Activated CD4-positive, alpha-beta T cell treated with anti-CD3 and anti-CD28 coated beads for 36 hours (primary cell): ENCODE data around the gene IL36G. TPM values are rescaled to one million over a fixed set of nuclear protein-coding genes. Genes with fewer than 3 reads are reported as not detected.
A peak's percentile ranks its signal among the peaks of the same experiment; 100 is the strongest.

Experiments
- ATAC-seq: fragments of 200-7000 bp; cut with Tn5 transposase; one replicate; pipeline ENCODE4 v1.10.0; 2021; ENCODE audit warnings: mild to moderate bottlenecking, moderate library complexity
- CTCF ChIA-PET: fragments of 350-600 bp; sonication (Branson Sonifier 250); formaldehyde crosslinking; loops from one replicate; lab custom pipeline; 2021; ENCODE audit warnings: antibody characterized with exemption; lab: Charles Lee
- POLR2A ChIA-PET: fragments of 350-600 bp; sonication (Branson Sonifier 250); formaldehyde crosslinking; loops from one replicate; lab custom pipeline; 2021; ENCODE audit warnings: antibody characterized with exemption, inconsistent platforms; lab: Charles Lee
- DNase-seq: peaks from one replicate; pipeline ENCODE4 v3.0.0-alpha.2; 2020
- H3K27ac Mint-ChIP-seq: one replicate; pipeline ENCODE4 v1.8.0; 2021; ENCODE audit warnings: mixed read lengths
- H3K27me3 Mint-ChIP-seq: one replicate; pipeline ENCODE4 v1.8.0; 2021; ENCODE audit warnings: mixed read lengths
- H3K36me3 Mint-ChIP-seq: one replicate; pipeline ENCODE4 v1.8.0; 2021; ENCODE audit warnings: low read depth, mixed read lengths
- H3K4me1 Mint-ChIP-seq: one replicate; pipeline ENCODE4 v1.8.0; 2021; ENCODE audit warnings: mixed read lengths
- H3K4me3 Mint-ChIP-seq: one replicate; pipeline ENCODE4 v1.8.0; 2021; ENCODE audit warnings: mild to moderate bottlenecking, moderate library complexity, mixed read lengths
- H3K9me3 Mint-ChIP-seq: one replicate; pipeline ENCODE4 v1.8.0; 2021; ENCODE audit warnings: low read depth, mixed read lengths
- intact Hi-C, 2 experiments: fragments of 100-400 bp; cut with DNase I in 1 of 2; cut with micrococcal nuclease in 1 of 2; formaldehyde crosslinking; loops; one replicate each; pipeline versions ENCODE4 v1.14.2 to v1.15.1; 2022 to 2024; cut with DNase I, micrococcal nuclease
- total RNA-seq, 2 experiments: library from RNA; stranded (reverse); gene quantifications; one replicate each; pipeline ENCODE4 v1.2.3, GENCODE V29; 2021

The IL36G gene
- total RNA-seq, 2 experiments from 2014 or later, result not detected

DNA sequence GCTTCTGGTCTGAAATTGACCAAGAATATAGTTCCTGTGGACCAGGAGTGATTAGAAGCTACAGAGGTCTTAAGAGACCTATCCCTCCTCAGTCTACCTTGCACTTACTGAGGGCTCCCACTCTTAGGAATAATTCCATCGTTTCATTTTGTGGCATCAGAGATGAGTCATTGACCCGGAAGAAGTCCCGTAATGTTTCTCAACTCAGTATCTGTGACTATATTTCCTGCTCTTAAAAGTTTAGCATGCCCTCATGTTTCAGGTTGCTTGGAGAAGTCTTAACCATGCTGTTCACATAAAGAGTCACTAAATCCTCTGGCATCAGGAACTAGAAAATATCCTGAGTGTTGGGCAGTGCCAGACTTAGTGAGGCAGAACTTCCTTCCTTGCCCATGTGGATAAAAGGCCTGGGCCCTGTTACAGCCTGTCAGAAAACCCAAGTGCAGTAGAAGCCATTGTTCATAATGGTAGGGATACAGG is 27.3 kb downstream of the IL36G start, which contains the start of gene IL36A:
Gene IL36A (plus strand): TSS at position 430 of the 480 bp plus-strand sequence. CDS start 413 bp downstream, outside the sequence.
- CTCF ChIA-PET, result no interaction called here
- Mint-ChIP-seq H3K4me3 (no peak within 1 kb of the TSS), H3K27ac (no peak within 1 kb of the TSS), H3K27me3 (no peaks in the 10 kb centered on the region), H3K4me1 (peaks cover 2% of the 10 kb centered on the region), H3K36me3 (peaks cover 7% of the 10 kb centered on the region), H3K9me3 (peaks cover 15% of the 10 kb centered on the region)
- intact Hi-C loops, result no loop called here
- POLR2A ChIA-PET, result no interaction called here
- no peak for ATAC-seq
- no peak for DNase-seq

DNA sequence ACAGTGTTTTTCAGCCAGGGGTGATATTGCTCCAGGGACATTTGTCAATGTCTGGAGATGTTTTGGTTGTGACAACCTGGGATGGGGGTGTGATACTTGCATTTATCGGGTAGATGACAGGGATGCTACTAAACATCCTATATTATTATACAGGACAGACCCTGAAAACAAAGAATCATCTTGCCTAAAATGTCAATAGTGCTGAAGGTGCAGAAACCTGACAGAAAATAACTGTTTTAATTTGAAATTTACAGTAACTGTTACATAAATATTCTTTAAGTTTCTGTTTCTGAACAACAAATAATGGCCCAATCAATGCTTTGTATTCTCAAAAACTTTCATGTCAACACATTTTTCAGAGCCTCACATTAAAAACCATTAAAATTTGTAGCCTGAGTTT is 29.4 kb downstream of the IL36G start:
- intact Hi-C loops, result no loop called here
- POLR2A ChIA-PET, result no interaction called here
- CTCF ChIA-PET, result interaction anchor here (0.5 kb wide), 1 partner anchor 796 kb away, joined by 3 read pairs; no protein-coding TSS in a partner anchor
- H3K27ac Mint-ChIP-seq, result no peak overlapping the region
- peaks cover 4% of the 10 kb centered on the region for H3K4me1 Mint-ChIP-seq
- no peak for DNase-seq
- no peaks in the 10 kb centered on the region for H3K36me3 Mint-ChIP-seq
- no peak for ATAC-seq
- no peaks in the 10 kb centered on the region for H3K9me3 Mint-ChIP-seq
- no peaks in the 10 kb centered on the region for H3K27me3 Mint-ChIP-seq
- H3K4me3 Mint-ChIP-seq, result no peak overlapping the region

DNA sequence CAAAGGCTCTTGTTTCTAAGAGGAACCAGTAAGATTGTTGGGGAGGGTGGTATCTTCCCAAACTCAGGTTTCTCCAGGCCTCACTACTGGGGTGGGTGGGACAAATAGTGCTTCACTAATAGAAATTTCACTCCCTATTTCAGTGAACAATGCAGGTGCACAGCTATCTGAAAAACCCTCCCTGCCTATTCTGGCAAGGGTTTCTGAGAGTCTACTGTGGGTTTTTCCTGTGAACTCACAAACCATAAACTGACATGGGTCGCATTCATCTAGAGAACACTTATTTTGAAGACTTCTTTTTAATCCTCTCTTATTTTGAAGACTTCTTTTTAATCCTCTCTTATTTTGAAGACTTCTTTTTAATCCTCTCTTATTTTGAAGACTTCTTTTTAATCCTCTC is 31.8 kb downstream of the IL36G start:
- Mint-ChIP-seq H3K27me3 (no peaks in the 10 kb centered on the region), H3K4me1 (peaks cover 4% of the 10 kb centered on the region), H3K4me3 (no peak overlapping the region), H3K9me3 (no peaks in the 10 kb centered on the region), H3K36me3 (no peaks in the 10 kb centered on the region), H3K27ac (no peak overlapping the region)
- no peak for DNase-seq
- intact Hi-C loops, result no loop called here
- ChIA-PET POLR2A (no interaction called here), CTCF (interaction anchor here (0.5 to 0.7 kb wide), 2 partner anchors 11 to 54 kb away, joined by 3 read pairs; no protein-coding TSS in a partner anchor)
- no peak for ATAC-seq

DNA sequence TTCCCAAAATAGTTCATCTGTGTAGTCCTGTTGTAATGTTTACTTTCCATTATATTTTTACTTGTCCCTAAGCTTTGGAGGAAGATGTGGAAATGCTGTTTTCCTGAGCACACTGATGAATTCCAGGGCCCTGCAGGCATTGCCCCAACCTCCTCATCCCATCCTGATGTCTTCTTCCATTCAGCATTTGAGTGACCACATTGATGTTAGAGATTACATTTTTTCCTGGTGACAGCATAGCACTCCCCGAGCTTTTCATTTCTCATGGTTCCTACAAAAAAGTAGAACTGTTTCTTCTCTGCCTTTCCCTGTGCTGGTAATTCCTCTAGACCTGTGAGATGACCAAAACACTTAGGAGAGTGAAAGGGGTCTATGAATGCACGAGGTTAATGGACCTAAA is 32.3 kb downstream of the IL36G start:
- Mint-ChIP-seq H3K27ac (no peak overlapping the region), H3K36me3 (no peaks in the 10 kb centered on the region), H3K4me3 (no peak overlapping the region), H3K27me3 (no peaks in the 10 kb centered on the region), H3K4me1 (peaks cover 4% of the 10 kb centered on the region), H3K9me3 (no peaks in the 10 kb centered on the region)
- intact Hi-C loops, result no loop called here
- ATAC-seq, result no peak
- ChIA-PET CTCF (interaction anchor here (0.7 kb wide), 1 partner anchor 11 kb away, joined by 3 read pairs; no protein-coding TSS in a partner anchor), POLR2A (no interaction called here)
- no peak for DNase-seq

DNA sequence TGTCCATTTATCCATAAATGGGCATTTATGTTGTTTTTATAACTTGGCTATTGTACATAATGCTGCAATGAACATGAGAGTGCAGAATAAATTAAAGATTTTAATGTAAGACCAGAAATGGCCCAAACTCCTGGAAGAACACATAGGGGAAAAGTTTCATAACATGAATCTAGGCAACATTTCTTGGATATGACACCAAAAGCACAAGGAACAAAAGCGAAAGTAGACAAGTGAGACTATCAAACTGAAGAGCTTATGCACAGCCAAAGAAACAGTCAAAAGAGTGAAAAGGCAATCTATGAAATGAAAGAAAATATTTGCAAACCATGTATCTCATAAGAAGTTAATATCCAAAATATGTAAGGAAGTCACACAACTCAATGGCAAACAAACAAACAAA is 33.3 kb downstream of the IL36G start:
- H3K4me3 Mint-ChIP-seq, result no peak overlapping the region
- no peaks in the 10 kb centered on the region for H3K27me3 Mint-ChIP-seq
- POLR2A ChIA-PET, result no interaction called here
- H3K4me1 Mint-ChIP-seq, result peaks cover 11% of the 10 kb centered on the region
- intact Hi-C loops, result no loop called here
- CTCF ChIA-PET, result interaction anchor here (0.7 kb wide), 1 partner anchor 69 kb away, joined by 3 read pairs; no protein-coding TSS in a partner anchor
- no peak for ATAC-seq
- no peak overlapping the region for H3K27ac Mint-ChIP-seq
- H3K36me3 Mint-ChIP-seq, result no peaks in the 10 kb centered on the region
- H3K9me3 Mint-ChIP-seq, result no peaks in the 10 kb centered on the region
- no peak for DNase-seq

DNA sequence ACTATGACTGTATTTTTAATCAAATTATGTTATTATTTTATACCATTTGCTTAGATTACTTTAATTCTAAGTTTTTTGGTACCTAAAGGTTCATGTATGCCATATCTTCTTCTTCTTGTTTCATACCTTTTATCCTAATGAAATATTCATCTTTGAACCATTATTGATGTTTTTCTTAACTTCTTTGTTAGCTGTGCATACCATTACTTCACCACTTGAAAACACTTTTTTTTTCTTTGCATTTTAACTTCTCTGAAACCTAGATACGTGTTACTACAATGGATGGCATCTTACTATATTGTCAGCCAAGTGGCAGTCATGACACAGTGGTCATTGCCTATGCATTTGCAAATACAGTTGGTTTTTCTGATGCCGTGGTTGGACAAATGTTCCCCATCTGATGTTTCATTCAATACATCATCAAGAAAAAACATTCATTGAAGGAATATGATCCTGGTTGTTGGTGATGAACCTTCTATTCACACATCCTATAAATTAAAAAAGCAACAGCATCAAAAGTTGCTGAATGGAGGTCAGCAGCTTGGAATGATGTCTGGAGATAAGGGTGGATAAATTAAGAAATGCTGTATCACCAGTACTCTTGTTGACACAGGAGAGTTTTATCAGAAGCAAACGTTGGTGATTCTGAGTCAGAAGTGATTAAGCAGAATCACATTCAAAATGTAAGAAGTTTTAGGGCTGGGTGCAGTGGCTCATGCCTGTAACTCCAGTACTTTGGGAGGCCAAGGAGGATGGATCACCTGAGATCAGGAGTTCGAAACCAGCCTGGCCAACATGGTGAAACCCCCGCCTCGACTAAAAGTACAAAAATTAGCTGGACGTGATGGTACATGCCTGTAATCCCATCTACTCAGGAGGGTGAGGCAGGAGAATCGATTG is 34.9 kb downstream of the IL36G start:
- Mint-ChIP-seq H3K27ac (no peak overlapping the region), H3K27me3 (no peaks in the 10 kb centered on the region), H3K36me3 (no peaks in the 10 kb centered on the region), H3K4me3 (no peak overlapping the region), H3K4me1 (peaks cover 12% of the 10 kb centered on the region), H3K9me3 (no peaks in the 10 kb centered on the region)
- ChIA-PET CTCF (interaction anchor here (0.6 to 0.7 kb wide), 2 partner anchors 68 to 128 kb away, joined by 3 read pairs; no protein-coding TSS in a partner anchor), POLR2A (no interaction called here)
- DNase-seq (no peak), ATAC-seq (no peak)
- intact Hi-C loops, result no loop called here

DNA sequence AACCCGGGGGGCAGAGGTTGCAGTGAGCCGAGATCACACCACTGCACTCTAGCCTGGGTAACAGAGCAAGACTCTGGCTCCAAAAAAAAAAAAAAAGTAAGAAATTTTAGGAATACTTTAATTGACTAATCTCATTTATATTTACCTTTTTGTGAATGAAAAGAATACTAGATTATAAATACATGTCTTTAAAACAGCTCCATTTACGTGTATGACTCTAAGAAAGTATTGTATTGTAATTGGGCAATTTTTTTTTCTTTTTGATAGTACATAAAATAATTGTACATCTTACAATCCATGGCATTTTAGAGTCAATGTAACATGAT is 35.5 kb downstream of the IL36G start:
- Mint-ChIP-seq H3K27ac (no peak overlapping the region), H3K36me3 (no peaks in the 10 kb centered on the region), H3K4me3 (no peak overlapping the region), H3K4me1 (peaks cover 12% of the 10 kb centered on the region), H3K9me3 (no peaks in the 10 kb centered on the region), H3K27me3 (peaks cover under 1% of the 10 kb centered on the region)
- ATAC-seq (no peak), DNase-seq (no peak)
- ChIA-PET POLR2A (no interaction called here), CTCF (interaction anchor here (0.6 to 0.8 kb wide), 3 partner anchors 67 to 265 kb away, joined by 3 read pairs; no protein-coding TSS in a partner anchor)
- intact Hi-C loops, result no loop called here

DNA sequence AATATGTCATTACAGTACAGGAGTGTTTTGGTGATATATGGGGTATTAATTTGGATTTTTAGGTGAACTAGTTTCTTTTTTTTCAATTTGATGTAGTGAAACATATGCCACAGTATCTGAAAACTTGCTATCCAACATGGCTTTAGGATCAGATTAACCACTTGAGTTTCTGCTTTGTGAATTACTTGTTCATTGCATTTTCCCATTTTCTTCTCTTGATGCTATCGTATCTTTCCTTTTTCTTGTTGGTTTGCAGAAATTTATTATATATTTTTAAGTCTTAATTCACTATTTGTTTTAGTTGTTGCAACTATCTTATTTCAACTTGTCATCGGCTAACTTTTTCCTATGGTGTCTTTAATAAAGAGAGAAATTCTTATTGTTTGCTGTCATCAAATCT is 36.3 kb downstream of the IL36G start:
- Mint-ChIP-seq H3K27me3 (peaks cover 8% of the 10 kb centered on the region), H3K27ac (no peak overlapping the region), H3K36me3 (no peaks in the 10 kb centered on the region), H3K4me1 (peaks cover 12% of the 10 kb centered on the region), H3K4me3 (no peak overlapping the region), H3K9me3 (peaks cover 7% of the 10 kb centered on the region)
- POLR2A ChIA-PET, result no interaction called here
- ATAC-seq (no peak), DNase-seq (no peak)
- CTCF ChIA-PET, result interaction anchor here (0.8 kb wide), 1 partner anchor 264 kb away, joined by 3 read pairs; no protein-coding TSS in a partner anchor
- intact Hi-C loops, result no loop called here

DNA sequence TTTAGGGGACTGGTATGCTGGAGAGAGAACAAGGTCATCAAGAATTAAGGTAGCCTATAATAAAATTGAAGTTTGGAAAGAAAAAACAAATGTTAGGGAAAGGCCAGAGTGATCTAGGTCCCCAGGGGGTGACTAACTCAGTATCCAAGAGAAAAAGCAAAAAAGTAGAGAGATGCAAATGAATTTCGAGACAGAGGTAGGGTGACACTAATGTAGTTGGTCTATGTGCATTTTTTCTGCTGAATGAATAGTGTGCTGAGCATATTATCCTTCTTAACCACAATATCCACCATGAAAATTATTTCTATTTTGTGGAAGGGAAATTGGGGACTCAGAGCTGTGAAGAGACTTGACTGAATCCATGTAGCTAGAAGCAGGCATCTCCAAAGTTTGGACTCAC is 37.2 kb downstream of the IL36G start:
- Mint-ChIP-seq H3K27me3 (peaks cover 8% of the 10 kb centered on the region), H3K4me3 (no peak overlapping the region), H3K27ac (no peak overlapping the region), H3K9me3 (peaks cover 10% of the 10 kb centered on the region), H3K36me3 (no peaks in the 10 kb centered on the region), H3K4me1 (peaks cover 10% of the 10 kb centered on the region)
- ATAC-seq (no peak), DNase-seq (no peak)
- CTCF ChIA-PET, result no interaction called here
- intact Hi-C loops, result no loop called here
- POLR2A ChIA-PET, result no interaction called here

DNA sequence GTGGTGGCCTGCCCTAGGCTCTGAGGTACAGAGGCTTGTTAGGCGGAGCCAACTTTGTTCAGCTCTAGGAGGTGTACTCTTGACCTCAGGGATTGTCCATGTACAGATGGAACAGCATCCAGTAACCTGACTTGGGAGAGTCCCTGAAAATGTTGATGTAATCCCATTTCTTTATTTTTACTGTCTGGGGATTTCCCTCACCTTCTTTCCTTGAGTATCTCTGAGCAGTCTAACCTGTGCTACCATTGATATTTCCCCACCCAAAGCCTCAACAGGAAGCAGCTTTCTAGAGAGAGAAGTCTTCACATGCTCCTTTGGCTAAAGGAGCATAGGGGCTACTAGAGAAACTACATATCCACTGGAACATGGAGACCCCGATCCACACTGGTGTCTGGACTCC is 37.8 kb downstream of the IL36G start:
- H3K4me3 Mint-ChIP-seq, result no peak overlapping the region
- ATAC-seq (peak; percentile 30), DNase-seq (no peak)
- H3K36me3 Mint-ChIP-seq, result no peaks in the 10 kb centered on the region
- no peak overlapping the region for H3K27ac Mint-ChIP-seq
- H3K27me3 Mint-ChIP-seq, result peaks cover 8% of the 10 kb centered on the region
- POLR2A ChIA-PET, result no interaction called here
- peaks cover 8% of the 10 kb centered on the region for H3K4me1 Mint-ChIP-seq
- CTCF ChIA-PET, result no interaction called here
- H3K9me3 Mint-ChIP-seq, result peaks cover 10% of the 10 kb centered on the region
- intact Hi-C loops, result no loop called here

DNA sequence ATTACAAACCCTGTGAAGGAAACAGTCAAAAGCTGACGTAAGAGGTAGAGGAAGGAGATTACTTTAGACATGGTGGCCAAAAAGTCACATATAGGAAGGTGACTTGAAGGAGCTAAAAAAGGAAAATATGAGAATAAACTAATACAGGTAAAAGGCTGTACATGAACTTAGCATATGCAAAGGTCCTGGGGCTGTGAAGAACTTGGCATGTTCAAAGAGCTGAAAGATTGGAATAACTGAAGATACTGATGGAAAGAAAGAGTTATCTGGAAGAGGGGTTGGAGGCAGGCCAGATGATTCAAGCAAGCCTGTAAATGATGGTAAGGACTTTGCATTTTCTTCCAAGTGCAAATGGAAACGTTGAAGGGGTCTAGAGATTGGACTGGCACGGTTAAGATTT is 40.7 kb downstream of the IL36G start:
- ChIA-PET CTCF (interaction anchor here (1.1 kb wide), 1 partner anchor 77 kb away, joined by 4 read pairs; no protein-coding TSS in a partner anchor), POLR2A (no interaction called here)
- no peak for DNase-seq
- no peak for ATAC-seq
- Mint-ChIP-seq H3K4me1 (peaks cover 8% of the 10 kb centered on the region), H3K4me3 (no peak overlapping the region), H3K27me3 (peaks cover 8% of the 10 kb centered on the region), H3K27ac (no peak overlapping the region), H3K9me3 (peaks cover 10% of the 10 kb centered on the region), H3K36me3 (no peaks in the 10 kb centered on the region)
- intact Hi-C loops, result no loop called here

DNA sequence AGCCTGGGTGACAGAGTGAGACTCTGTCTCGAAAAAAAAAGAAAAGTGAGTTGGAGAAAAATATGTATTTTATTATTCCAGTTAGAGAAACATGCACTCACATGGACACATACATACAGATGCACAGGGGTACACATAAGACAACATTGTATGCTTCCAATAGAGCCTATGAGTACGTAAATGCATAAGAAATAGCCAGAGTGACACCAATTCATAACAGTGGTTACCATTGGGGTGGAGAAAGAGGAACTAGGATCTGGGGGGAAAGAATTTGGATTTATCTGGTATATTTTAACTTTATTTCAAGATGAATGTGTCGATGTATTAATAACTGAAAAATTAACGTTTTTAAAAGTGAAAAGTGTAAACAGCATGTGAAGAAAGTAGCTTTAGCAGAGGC is 43.5 kb downstream of the IL36G start:
- Mint-ChIP-seq H3K27ac (no peak overlapping the region), H3K4me1 (no peaks in the 10 kb centered on the region), H3K9me3 (peaks cover 10% of the 10 kb centered on the region), H3K36me3 (no peaks in the 10 kb centered on the region), H3K27me3 (peaks cover 8% of the 10 kb centered on the region), H3K4me3 (no peak overlapping the region)
- CTCF ChIA-PET, result interaction anchor here (0.6 to 1.4 kb wide), 3 partner anchors 11 to 176 kb away, joined by 3 read pairs; no protein-coding TSS in a partner anchor
- no peak for DNase-seq
- intact Hi-C loops, result no loop called here
- POLR2A ChIA-PET, result no interaction called here
- ATAC-seq, result no peak
